ENCODE measurements around the gene TEAD1.
"Not testable (repeated sequence)": the region's sequence is repeated elsewhere in the genome, so short reads cannot be mapped to it uniquely, and the experiment has no call there.

The TEAD1 gene

DNA sequence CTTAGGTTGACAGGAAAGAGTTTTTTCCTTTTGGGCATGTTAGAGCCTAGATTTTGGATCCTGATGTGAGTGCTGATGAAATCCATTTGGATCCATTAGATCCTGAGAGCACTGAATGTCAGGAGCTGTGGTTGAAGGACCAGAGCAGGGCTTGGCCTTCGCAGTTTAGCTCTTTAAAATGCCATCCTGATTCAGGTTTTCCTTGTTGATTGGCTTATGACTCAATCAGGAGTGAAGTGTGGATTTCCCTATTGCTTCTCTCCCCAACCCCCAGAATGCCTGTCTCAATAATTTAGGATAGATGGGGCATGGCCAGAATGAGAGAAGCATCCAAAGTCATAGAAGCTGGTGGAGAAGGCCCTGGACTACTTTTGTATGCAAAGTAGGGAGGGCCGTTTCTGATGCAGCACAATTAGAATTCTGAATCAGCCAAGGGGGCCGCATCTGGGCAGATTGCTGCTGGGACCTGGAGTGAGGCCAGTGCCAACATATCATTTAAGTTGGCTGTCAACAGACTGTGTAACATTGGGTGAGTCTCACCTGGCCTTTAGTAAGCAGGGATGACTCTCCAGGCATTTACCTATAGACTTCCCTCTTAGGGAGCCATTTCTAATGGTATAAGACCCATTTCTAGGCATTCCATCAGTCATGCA is 80.5 kb downstream of the TEAD1 start:
- TF ChIP-seq, protein P1, sequence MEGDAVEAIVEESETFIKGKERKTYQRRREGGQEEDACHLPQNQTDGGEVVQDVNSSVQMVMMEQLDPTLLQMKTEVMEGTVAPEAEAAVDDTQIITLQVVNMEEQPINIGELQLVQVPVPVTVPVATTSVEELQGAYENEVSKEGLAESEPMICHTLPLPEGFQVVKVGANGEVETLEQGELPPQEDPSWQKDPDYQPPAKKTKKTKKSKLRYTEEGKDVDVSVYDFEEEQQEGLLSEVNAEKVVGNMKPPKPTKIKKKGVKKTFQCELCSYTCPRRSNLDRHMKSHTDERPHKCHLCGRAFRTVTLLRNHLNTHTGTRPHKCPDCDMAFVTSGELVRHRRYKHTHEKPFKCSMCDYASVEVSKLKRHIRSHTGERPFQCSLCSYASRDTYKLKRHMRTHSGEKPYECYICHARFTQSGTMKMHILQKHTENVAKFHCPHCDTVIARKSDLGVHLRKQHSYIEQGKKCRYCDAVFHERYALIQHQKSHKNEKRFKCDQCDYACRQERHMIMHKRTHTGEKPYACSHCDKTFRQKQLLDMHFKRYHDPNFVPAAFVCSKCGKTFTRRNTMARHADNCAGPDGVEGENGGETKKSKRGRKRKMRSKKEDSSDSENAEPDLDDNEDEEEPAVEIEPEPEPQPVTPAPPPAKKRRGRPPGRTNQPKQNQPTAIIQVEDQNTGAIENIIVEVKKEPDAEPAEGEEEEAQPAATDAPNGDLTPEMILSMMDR (IDR thresholded peaks at IDR 0.05; ENCODE audit: insufficient read depth, low read depth, low read length, missing control alignments) = no peak
- no peak overlapping the region for H3K4me3 ChIP-seq (ENCODE audit: low read length)

GRCh38 chr11:12755510-12756453 is 81.6 kb downstream of the TEAD1 start:
- H3K4me3 ChIP-seq (ENCODE audit: low read length) = no peak overlapping the region
- DNase-seq (ENCODE audit: low read depth) = peak; percentile 38
- TF ChIP-seq, protein P1 (IDR thresholded peaks at IDR 0.05; ENCODE audit: insufficient read depth, low read depth, low read length, missing control alignments) = no peak

More for the DNA sequence above, 80.5 kb downstream of the TEAD1 start:
- peak; percentile 83 for DNase-seq (ENCODE audit: low read depth)

- no peak overlapping the region for H3K4me3 ChIP-seq (ENCODE audit: low read length)
- TF ChIP-seq, protein P1 (IDR thresholded peaks at IDR 0.05; ENCODE audit: insufficient read depth, low read depth, low read length, missing control alignments) = no peak
- no peak for DNase-seq (ENCODE audit: low read depth)
These were observed 82.2 kb downstream of the TEAD1 start for GRCh38 chr11:12756454-12756806.

DNA sequence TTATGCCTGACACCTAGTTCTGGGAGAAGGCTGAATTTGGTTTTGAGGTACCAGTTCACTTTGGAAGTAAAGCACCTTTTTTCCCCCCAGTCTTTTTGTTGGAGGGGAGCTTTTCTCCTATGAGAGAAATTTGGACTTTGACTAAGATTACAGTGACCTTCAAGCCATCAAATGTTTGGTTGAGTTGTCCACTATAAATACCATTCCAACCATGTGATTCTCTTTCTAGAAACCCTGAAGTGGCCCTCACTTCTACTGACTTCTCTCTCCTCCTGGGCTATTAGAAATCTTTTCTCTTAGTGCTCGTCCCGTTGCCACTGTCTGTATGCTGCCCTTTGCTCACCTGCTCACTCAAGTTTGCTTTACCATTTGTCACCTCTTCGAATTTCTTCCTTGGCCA is 82.6 kb downstream of the TEAD1 start:
- no peak for DNase-seq (ENCODE audit: low read depth)
- TF ChIP-seq, protein P1 (IDR thresholded peaks at IDR 0.05; ENCODE audit: insufficient read depth, low read depth, low read length, missing control alignments) = no peak

DNA sequence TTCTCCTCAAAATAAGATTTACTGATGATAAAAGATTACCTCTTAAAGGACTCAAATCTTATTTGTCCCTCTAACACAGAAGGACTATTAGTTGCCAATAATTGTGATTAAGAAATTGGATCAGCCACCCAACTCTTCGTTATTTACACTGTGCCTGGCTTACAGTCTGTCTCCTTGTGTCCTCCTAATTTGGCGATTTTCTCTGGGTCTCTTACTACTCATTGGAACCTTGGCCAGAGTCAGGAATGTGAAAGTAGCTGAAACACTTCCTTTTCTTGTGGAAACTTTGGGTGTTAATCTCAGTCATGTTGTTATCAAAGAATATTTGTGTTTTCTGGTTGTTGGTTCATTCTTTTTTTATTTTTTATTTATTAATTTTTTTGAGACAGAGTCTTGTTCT is 83.2 kb downstream of the TEAD1 start:
- TF ChIP-seq, protein P1 (IDR thresholded peaks at IDR 0.05; ENCODE audit: insufficient read depth, low read depth, low read length, missing control alignments) = no peak
- DNase-seq (ENCODE audit: low read depth) = no peak
- H3K4me3 ChIP-seq (ENCODE audit: low read length) = no peak overlapping the region

More for the DNA sequence above, 82.6 kb downstream of the TEAD1 start:
- no peak overlapping the region for H3K4me3 ChIP-seq (ENCODE audit: low read length)

- not testable (repeated sequence) for DNase-seq (ENCODE audit: low read depth); H3K4me3 ChIP-seq (ENCODE audit: low read length)
These were observed 83.9 kb downstream of the TEAD1 start for GRCh38 chr11:12758117-12758516.

DNA sequence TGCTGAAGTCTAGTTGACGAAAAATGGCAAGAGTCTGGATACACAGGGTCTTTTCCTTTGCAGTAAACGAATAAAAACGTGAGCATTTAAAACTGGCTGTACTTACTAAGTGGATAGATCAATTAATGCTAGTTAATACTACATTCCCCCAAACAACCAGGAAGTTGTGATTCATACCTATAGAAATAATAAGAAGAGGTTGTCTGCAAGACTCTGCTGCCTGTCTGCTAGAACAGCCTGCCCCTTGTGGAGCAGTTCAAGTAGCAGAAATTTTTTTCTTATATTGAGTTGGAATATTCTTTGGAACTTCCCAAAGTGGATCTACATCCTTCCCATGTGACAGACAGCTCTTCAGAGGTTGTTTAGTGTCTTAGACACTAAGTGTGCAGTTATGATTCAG is 86.8 kb downstream of the TEAD1 start:
- no peak overlapping the region for H3K4me3 ChIP-seq (ENCODE audit: low read length)
- DNase-seq (ENCODE audit: low read depth) = peak; percentile 65
- TF ChIP-seq, protein P1 (IDR thresholded peaks at IDR 0.05; ENCODE audit: insufficient read depth, low read depth, low read length, missing control alignments) = peak; percentile 66

All from epithelial cell of esophagus (primary cell).